WTC11 (cell line): ENCODE data around the gene ANKRD13D.
A peak's percentile ranks its signal among the peaks of the same experiment; 100 is the strongest.

Source experiments
- CTCF ChIP-seq: fragments of 200-600 bp; IDR thresholded peaks from 2 replicates; pipeline ENCODE4 v1.8.0; 2022; ENCODE audit warnings: antibody characterized with exemption
- MYBL2 ChIP-seq: sonication (generic); formaldehyde crosslinking; IDR thresholded peaks from 2 replicates; pipeline ENCODE4 v1.8.1; 2023; ENCODE audit warnings: mild to moderate bottlenecking, moderate library complexity, missing genetic modification reagents
- NR3C1 ChIP-seq: sonication (generic); formaldehyde crosslinking; conservative IDR thresholded peaks from 2 replicates; pipeline ENCODE4 v1.8.1; 2023; ENCODE audit warnings: low read depth, mild to moderate bottlenecking, missing genetic modification reagents
- SP1 ChIP-seq: sonication (generic); formaldehyde crosslinking; conservative IDR thresholded peaks from 2 replicates; pipeline ENCODE4 v1.8.1; 2022; ENCODE audit warnings: missing genetic modification reagents

DNA sequence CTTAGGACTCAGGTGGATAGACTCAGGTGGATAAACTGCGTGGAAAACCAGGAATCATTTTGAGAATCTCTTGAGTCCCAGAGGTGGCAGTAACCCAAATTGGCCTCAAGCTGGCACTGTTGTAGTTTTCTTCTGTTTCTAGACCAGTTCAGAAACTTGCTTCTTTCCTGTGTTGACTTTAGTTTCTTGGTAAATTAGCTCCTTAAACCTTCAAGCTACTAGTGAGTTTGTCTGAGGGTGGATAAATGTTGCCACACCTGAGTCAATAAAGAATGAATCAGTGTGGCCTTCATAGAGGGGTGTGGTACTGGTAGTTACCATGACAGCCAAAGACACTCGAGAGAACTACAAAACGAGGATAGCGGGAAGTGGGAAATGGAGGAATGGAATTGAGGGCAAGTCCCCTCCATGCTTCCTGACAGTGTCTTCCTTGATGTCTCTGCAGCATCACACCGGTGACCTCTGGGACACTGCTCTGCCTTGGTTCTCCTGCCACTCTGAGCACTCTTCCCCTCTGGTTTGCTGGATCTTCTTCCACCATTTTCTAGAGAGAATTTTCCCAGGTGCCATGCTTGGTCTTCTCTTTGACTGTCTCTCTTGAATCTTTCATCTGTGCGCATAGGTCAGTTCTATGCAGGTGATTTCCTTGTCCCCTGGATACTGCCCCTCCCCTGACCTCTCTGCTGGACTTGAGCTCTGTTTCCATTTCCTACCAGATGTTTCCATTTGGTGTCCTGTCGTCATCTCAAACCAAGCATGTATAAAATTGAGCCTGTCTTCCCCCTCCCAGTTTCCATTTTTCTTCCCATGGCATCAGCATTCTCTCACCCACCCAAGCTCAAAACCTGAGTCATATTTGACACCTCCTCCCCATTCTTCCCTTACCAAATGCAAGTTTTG, 57.1 kb downstream of the ANKRD13D start:
- TF ChIP-seq CTCF (0 out of 2 replicates have a peak, but pooled peaks have one; percentile 43), NR3C1 (CRISPR knock-in tag) (no peak), MYBL2 (no peak), SP1 (CRISPR knock-in tag) (no peak)
